AG09319 (cell line): Measurements from ENCODE around the gene PRDM16.

Experiments used
- DNase-seq: peaks from one replicate; pipeline ENCODE4 v3.0.0-alpha.2; 2010; ENCODE audit warnings: low read depth; ENCODE audit errors: extremely low read depth
- CTCF ChIP-seq: IDR thresholded peaks from 2 replicates; pipeline ENCODE4 v1.5.1; 2011; ENCODE audit warnings: low read depth, mild to moderate bottlenecking, inconsistent platforms, low read length, moderate library complexity

The PRDM16 gene

GRCh38 chr1:3166206-3166918 lies 97.4 kb downstream of the PRDM16 start:
- no peak for DNase-seq

GRCh38 chr1:3167255-3167654 lies 98.3 kb downstream of the PRDM16 start:
- TF ChIP-seq CTCF = no peak
- no peak for DNase-seq

More at GRCh38 chr1:3166206-3166918, 97.4 kb downstream of the PRDM16 start:
- TF ChIP-seq CTCF = no peak

- DNase-seq = no peak
These were observed 99.7 kb downstream of the PRDM16 start for GRCh38 chr1:3168678-3169077.

GRCh38 chr1:3169665-3170356 lies 100.8 kb downstream of the PRDM16 start:
- DNase-seq = no peak
- no peak for TF ChIP-seq CTCF

More at GRCh38 chr1:3168678-3169077, 99.7 kb downstream of the PRDM16 start:
- no peak for TF ChIP-seq CTCF

GRCh38 chr1:3170561-3171453 lies 101.8 kb downstream of the PRDM16 start:
- DNase-seq = no peak

GRCh38 chr1:3171761-3172160 lies 102.8 kb downstream of the PRDM16 start:
- DNase-seq = no peak
- TF ChIP-seq CTCF = no peak

More at GRCh38 chr1:3170561-3171453, 101.8 kb downstream of the PRDM16 start:
- TF ChIP-seq CTCF = no peak
